Activated naive CD8-positive, alpha-beta T cell treated with anti-CD3 and anti-CD28 coated beads for 36 hours (primary cell): ENCODE results near the gene FUT7. TPM values are rescaled to one million over a fixed set of nuclear protein-coding genes. Genes with fewer than 3 reads are reported as not detected.

ENCODE experiments used
- DNase-seq: peaks from one replicate; pipeline ENCODE4 v3.0.0; 2021
- H3K27ac Mint-ChIP-seq: one replicate; pipeline ENCODE4 v1.8.0; 2022; ENCODE audit warnings: mild to moderate bottlenecking, moderate library complexity, mixed read lengths
- H3K27me3 Mint-ChIP-seq: one replicate; pipeline ENCODE4 v1.8.0; 2022; ENCODE audit warnings: mild to moderate bottlenecking, mixed read lengths
- H3K36me3 Mint-ChIP-seq: one replicate; pipeline ENCODE4 v1.8.0; 2021; ENCODE audit warnings: mild to moderate bottlenecking, mixed read lengths
- H3K4me1 Mint-ChIP-seq: one replicate; pipeline ENCODE4 v1.8.0; 2021; ENCODE audit warnings: mixed read lengths
- H3K4me3 Mint-ChIP-seq: one replicate; pipeline ENCODE4 v1.8.0; 2022; ENCODE audit warnings: mild to moderate bottlenecking, moderate library complexity, mixed read lengths
- H3K9me3 Mint-ChIP-seq: one replicate; pipeline ENCODE4 v1.8.0; 2022; ENCODE audit warnings: mixed read lengths
- total RNA-seq, 2 experiments: library from RNA; stranded (reverse); gene quantifications; one replicate each; pipeline ENCODE4 v1.2.3, GENCODE V29; 2021

FUT7 gene
- total RNA-seq, 2 experiments from 2014 or later, result not detected

DNA sequence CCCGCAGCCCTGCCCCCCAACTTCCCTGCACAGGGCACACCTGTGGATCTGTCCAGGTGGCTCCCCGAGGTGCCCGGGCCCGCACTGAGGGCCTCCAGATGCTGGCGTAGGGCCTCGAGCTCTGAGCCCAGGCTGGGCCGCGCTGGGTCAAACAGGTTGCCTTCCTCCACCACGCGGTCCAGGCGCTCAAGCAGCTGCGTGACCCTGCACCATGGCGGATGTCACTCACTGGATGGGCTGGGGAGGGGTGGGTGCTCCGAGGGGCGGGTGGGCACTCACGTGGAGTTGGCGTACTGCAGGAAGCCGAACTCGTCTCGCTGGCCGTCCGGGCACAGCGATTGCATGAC lies 9.3 kb downstream of the FUT7 start:
- Mint-ChIP-seq H3K4me3 (no peak overlapping the region), H3K36me3 (no peaks in the 10 kb centered on the region), H3K4me1 (peaks cover 4% of the 10 kb centered on the region), H3K27me3 (no peaks in the 10 kb centered on the region), H3K9me3 (no peaks in the 10 kb centered on the region), H3K27ac (no peak overlapping the region)
- no peak for DNase-seq

DNA sequence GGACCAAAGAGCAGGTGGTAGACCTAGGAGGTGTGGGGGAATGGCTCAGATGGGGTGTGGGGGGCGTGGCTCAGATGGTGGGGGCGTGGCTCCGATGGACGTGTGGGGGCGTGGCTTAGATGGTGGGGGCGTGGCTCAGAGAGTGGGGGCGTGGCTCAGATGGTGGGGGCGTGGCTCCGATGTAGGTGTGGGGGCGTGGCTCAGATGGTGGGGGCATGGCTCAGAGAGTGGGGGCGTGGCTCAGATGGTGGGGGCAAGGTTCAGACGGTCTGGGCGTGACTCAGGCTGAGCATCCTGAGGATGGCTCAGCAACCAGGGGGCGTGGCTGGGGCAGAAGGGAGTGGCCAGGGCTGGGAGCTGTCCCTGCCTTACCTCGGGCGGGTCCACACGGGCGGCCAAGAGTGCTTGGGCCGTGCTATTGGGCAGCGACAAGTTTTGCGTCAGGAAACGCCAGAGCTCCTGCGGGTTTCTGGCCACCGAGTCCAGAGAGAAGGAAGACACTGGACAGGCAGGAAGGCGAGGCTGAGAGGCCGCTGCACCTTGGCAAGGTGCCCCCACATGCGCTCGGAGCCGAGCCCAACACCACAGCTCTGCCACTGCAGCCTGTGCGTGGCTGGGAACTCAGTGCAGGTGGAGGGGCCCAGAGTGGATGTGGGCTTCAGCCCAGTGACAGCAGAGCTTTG lies 9.8 kb downstream of the FUT7 start:
- Mint-ChIP-seq H3K4me1 (peaks cover 2% of the 10 kb centered on the region), H3K27ac (no peak overlapping the region), H3K36me3 (no peaks in the 10 kb centered on the region), H3K4me3 (no peak overlapping the region), H3K27me3 (no peaks in the 10 kb centered on the region), H3K9me3 (no peaks in the 10 kb centered on the region)
- peak; percentile 76 for DNase-seq

DNA sequence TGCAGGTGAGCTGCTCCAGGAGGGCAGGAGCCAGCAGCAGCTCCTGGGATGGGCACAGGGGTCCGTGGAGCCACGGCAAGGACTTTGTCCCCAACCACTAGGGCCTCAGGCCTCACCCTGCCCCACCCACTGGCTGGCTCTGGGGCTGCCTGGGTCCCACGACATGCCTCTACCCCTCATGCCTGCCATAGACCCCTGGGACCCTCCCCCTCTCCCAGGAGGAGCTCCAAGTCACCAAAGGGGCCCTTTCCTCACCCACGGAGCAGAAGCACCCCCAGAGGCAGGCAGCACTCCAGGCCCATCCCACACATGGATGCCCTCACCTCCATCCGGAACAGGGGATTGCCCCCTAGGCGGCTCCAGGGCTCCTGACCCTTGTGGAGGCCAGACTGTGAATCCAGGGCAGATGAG lies 10.3 kb downstream of the FUT7 start:
- no peaks in the 10 kb centered on the region for H3K27me3 Mint-ChIP-seq
- no peak overlapping the region for H3K27ac Mint-ChIP-seq
- DNase-seq, result no peak
- no peak overlapping the region for H3K4me3 Mint-ChIP-seq
- no peaks in the 10 kb centered on the region for H3K36me3 Mint-ChIP-seq
- no peaks in the 10 kb centered on the region for H3K9me3 Mint-ChIP-seq
- H3K4me1 Mint-ChIP-seq, result peaks cover under 1% of the 10 kb centered on the region

DNA sequence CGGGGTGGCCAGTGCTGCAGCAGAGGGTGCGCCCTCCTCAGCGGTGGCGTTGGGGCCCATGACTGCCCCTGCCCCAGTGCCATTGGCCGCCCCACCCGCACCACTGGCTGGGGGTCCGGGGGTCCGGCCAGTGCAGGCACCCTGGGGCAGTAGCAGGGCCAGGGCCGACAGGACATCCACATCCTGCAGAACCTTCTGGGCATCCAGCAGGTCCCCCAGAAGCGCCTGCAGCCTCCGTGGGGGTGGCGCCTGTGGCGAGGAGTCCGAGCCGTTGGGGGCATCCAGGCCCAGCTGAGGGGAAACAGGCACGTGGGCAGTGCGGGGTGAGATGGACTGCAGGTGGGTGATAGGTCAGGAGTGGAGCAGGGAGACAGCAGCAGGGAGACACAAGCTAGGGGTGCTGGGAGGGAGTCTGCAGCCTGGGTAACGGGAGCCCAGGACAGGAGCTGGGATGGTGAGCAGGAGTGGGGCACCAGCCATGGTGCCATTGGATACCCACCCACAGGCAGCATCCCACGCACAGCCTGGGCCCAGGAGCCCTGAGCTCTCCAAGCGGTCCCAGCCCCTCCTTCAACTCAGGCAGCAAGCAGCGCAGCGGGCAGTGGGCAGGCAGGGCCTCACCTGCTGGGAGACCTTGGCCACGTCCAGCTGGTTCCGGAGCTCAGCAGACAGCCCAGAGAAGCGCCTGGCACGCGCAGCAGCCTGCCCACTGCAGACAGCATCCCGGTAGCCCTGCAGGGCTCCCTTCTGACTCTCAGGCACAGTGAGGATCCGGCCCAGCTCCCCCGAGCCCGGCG lies 10.9 kb downstream of the FUT7 start:
- Mint-ChIP-seq H3K27ac (no peak overlapping the region), H3K27me3 (no peaks in the 10 kb centered on the region), H3K4me3 (no peak overlapping the region), H3K4me1 (no peaks in the 10 kb centered on the region), H3K9me3 (no peaks in the 10 kb centered on the region), H3K36me3 (no peaks in the 10 kb centered on the region)
- no peak for DNase-seq

DNA sequence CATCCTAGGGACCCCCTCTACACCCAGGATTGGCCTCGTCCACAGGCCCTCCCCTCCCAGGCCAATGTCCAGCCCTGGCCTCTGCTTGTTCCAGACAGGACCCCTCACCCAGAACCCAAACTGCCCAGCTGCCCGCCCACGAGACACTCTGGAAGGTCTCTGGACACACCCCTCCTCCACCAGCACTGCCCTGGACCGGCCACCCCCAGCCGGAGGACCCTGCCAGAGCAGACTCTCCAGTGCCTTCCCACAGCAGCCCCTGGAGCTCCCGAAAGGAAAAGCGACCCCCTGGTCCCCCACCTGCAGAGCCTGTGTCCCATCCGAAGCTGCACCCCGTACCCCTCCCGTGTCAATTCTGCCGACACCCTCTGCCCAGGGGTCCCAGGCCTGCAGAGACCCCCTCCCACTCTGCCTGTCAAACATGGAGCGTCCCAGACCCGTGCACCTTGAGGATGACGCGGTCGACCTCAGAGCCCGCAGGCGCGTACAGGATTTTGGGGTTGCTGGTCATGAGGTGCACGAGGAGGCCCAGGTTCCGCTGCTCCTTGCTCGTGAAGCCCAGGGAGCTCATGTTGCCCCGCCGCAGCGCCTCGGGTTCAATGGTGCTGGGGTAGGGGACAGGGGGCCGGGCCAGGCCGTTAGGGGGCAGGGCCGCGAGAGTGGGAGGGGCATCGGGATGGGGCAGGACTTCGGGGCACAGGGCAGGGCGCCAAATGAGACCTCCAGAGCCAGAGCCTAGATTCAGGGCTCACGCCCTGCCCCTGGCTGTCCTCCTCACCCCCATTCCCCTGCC lies 11.8 kb downstream of the FUT7 start:
- no peaks in the 10 kb centered on the region for H3K4me1 Mint-ChIP-seq
- DNase-seq, result no peak
- H3K4me3 Mint-ChIP-seq, result no peak overlapping the region
- no peaks in the 10 kb centered on the region for H3K9me3 Mint-ChIP-seq
- H3K27me3 Mint-ChIP-seq, result no peaks in the 10 kb centered on the region
- no peaks in the 10 kb centered on the region for H3K36me3 Mint-ChIP-seq
- no peak overlapping the region for H3K27ac Mint-ChIP-seq

DNA sequence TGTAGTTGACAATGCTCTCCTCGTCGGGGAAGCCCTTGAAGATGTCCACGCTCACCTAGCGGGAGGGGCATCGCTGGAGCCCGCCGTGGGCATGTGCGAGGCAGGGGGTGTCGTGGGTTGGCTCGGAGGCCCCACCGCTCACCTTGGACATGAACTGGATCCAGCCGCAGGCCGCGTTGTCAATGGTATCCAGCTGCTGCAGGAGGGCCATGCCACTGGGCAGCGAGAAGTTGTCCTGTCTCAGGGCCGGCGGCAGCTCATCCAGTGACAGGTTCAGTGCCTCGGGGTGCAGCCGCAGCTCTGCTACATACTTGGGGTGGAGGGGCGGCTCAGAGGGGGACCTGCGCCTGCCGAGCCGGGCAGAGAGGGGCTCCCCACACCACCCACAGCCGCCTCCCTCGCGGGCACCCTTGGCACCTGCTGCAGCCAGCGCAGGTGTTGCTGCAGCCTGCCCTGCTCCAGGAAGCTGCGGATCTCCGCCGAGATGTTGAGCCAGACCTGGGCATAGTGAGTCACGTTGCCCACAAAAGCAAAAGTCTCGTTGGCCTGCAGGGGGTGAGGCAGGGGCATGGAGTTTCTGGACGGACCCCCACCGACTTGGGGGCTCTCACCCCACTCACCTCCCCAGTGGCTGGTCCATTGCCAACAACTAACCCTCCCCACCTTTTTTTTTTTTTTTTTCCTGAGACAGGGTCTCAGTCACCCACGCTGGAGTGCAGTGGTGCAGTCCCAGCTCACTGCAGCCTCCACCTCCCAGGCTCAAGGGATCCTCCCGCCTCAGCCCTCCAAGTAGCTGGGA lies 12.9 kb downstream of the FUT7 start:
- no peaks in the 10 kb centered on the region for H3K36me3 Mint-ChIP-seq
- H3K27me3 Mint-ChIP-seq, result no peaks in the 10 kb centered on the region

DNA sequence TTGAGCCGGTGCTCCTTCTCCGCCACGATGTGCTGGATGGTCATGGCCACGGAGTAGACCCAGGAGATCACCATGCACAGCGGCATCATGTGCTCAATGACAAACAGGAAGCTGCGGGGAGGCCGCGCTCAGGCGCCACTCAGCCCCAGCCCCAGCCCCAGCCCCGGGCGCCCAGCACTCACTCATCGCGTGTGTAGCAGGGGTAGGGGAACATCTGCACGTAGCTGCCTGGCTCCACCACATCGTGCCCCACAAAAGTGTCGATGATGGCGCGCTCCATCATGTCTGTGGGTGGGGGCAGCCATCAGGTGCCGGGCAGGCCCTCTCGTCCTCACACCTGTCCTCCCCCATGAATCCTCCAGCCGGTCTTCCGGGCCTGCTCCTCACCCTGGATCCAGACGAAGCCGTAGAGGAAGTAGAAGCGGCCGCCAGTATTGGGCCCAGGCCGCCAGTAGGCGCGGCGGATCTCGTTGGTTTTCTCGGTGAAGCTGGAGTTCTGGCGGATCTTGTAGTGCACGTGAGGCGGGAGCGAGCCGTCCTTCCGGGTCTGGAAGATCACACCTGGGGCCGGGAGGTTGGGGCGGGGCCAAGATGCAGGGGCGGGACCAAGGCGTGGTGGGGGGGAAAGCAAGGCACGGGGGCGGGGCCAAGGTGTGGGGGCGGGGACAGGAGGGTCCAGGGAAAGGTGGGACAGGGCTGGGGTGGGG lies 13.9 kb downstream of the FUT7 start:
- H3K4me3 Mint-ChIP-seq, result no peak overlapping the region
- H3K27ac Mint-ChIP-seq, result no peak overlapping the region
- no peaks in the 10 kb centered on the region for H3K9me3 Mint-ChIP-seq
- no peak for DNase-seq
- H3K27me3 Mint-ChIP-seq, result no peaks in the 10 kb centered on the region
- no peaks in the 10 kb centered on the region for H3K4me1 Mint-ChIP-seq
- H3K36me3 Mint-ChIP-seq, result no peaks in the 10 kb centered on the region

More for the DNA sequence above, 12.9 kb downstream of the FUT7 start:
- H3K27ac Mint-ChIP-seq, result no peak overlapping the region
- DNase-seq, result no peak
- no peak overlapping the region for H3K4me3 Mint-ChIP-seq
- no peaks in the 10 kb centered on the region for H3K9me3 Mint-ChIP-seq
- no peaks in the 10 kb centered on the region for H3K4me1 Mint-ChIP-seq

DNA sequence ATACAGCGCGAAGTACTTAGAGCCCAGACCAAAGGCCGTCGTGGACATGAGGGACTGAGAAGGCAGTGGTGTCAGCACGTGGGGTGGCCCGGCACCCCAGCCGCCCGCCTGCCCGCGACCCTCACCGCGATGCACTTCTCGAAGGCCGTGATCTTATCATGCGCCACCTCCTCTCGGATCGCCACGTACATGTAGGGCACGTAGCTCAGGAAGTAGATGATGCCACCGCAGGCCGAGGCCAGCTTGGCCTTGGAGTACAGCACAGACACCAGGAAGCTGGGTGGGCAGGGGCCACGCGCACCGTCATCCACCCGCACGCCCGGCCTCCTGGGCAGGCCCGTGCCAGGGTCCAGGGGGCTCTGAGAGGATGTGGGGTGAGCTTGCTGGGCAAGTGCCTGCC lies 14.8 kb downstream of the FUT7 start:
- no peak for DNase-seq
- no peak overlapping the region for H3K27ac Mint-ChIP-seq
- H3K27me3 Mint-ChIP-seq, result no peaks in the 10 kb centered on the region
- H3K4me3 Mint-ChIP-seq, result no peak overlapping the region
- H3K36me3 Mint-ChIP-seq, result no peaks in the 10 kb centered on the region
- no peaks in the 10 kb centered on the region for H3K4me1 Mint-ChIP-seq
- H3K9me3 Mint-ChIP-seq, result no peaks in the 10 kb centered on the region

DNA sequence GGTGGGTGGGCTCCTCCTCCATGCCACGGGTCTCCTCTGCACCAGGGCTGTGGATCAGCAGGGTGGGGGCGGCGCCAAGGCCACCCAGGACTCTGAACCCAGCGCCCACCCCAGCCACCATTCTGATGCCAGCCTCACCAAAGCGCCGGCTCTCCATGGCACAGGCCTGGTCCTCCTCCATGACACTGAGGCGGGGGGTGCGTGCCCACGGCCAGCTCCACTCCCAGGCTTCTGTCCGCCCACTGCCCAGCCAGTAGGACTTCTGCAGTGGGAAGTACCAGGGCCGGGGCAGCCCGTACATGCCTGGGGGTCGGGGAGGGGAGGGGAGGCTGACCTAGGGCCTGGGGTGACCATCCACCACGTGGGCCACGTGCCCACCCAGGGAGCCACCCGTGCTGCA lies 15.5 kb downstream of the FUT7 start:
- Mint-ChIP-seq H3K27ac (no peak overlapping the region), H3K36me3 (no peaks in the 10 kb centered on the region), H3K4me3 (no peak overlapping the region), H3K27me3 (no peaks in the 10 kb centered on the region), H3K4me1 (no peaks in the 10 kb centered on the region), H3K9me3 (no peaks in the 10 kb centered on the region)
- DNase-seq, result no peak

DNA sequence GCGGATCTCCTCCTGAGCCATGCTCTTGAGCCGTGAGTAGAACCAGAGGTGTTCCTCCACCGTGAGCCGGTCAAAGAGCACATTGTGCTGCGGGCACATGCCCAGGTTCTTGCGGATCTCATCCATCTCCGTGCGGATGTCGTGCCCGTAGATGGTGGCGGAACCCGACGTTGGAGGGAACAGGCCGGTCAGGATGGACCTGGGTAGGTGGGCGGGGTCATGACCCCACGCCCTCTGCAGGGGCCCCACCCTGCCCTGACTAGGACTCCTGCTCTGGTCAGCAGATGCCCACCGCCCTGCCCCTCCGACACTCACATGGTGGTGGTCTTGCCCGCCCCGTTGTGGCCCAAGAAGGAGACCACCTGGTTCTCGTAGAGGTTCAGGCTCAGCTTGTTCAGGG lies 15.9 kb downstream of the FUT7 start:
- Mint-ChIP-seq H3K9me3 (no peaks in the 10 kb centered on the region), H3K4me1 (no peaks in the 10 kb centered on the region), H3K4me3 (no peak overlapping the region), H3K27ac (no peak overlapping the region), H3K27me3 (no peaks in the 10 kb centered on the region), H3K36me3 (no peaks in the 10 kb centered on the region)
- no peak for DNase-seq

DNA sequence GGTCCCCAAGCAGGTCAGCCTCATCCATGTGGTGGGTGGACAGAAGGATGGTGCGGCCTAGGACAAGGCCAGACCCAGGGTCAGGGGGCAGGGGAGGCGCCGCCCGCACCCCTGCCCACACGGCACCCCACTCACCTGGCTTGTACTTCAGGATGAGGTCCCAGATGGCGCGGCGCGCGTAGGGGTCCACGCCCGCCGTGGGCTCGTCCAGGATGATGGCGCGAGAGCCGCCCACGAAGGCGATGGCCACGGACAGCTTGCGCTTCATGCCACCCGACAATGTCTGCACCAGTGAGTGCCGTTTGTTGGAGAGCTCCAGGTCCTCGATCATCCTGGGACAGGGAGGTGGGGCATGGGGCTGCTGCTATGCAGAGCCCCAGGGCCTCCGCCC lies 16.4 kb downstream of the FUT7 start:
- no peaks in the 10 kb centered on the region for H3K4me1 Mint-ChIP-seq
- H3K4me3 Mint-ChIP-seq, result no peak overlapping the region
- no peaks in the 10 kb centered on the region for H3K36me3 Mint-ChIP-seq
- no peaks in the 10 kb centered on the region for H3K27me3 Mint-ChIP-seq
- no peak for DNase-seq
- H3K9me3 Mint-ChIP-seq, result no peaks in the 10 kb centered on the region
- H3K27ac Mint-ChIP-seq, result no peak overlapping the region

DNA sequence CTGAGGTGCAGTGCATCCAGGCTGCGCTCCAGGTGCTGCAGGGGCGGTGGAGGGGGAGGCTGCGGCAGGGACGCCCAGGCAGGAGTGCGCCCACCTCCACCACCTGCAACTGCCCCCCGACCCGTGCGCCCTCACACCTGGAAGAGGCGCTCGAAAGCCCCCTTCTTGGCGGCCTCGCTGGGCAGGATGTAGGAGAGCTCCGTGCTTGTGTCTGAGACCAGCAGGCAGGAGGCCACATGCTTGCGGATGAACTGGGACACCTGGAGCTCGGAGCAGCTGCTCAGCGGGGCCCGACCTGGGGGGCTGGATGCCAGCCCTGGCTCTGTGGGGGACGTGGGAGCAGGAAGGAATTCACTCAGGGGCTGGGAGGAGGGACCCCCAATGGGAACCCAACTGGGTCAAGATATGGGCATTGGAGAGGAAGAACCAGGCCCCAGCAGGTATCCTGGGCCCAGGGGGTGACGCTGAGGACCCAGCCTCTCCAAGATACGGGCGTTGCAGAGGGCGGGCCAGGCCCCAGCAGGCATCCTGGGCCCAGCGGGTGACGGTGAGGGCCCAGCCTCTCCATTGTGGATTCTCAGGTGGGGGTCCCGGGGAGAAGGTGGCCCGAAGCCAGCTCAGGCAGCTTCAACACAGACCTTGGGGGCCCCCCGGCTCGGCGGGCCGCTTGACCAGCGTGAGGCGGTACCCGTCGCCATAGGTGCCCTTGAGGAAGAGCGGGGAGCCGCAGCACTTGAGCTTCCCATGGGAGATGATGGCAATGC lies 16.9 kb downstream of the FUT7 start:
- H3K4me3 Mint-ChIP-seq, result no peak overlapping the region
- DNase-seq, result no peak
- no peak overlapping the region for H3K27ac Mint-ChIP-seq
- no peaks in the 10 kb centered on the region for H3K36me3 Mint-ChIP-seq
- no peaks in the 10 kb centered on the region for H3K9me3 Mint-ChIP-seq
- H3K27me3 Mint-ChIP-seq, result no peaks in the 10 kb centered on the region
- no peaks in the 10 kb centered on the region for H3K4me1 Mint-ChIP-seq

DNA sequence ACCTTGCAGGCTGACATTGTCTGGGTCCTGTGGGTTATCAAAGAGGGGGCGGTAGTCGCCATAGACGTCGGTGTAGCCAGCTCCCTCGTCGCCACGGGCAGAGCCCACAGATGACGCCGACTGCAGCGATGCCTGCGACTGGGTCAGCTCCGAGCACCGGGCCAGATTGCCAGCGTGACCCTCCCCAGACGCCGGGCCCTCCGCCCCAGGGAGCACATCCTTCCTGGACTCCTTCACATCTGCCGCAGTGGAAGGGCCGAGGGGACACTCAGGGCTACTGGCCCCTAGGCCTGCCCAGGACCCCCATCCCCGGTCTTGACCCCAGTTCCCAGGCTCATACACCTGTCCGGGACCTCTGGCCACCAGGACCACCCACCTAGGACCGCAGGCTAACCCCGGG lies 17.7 kb downstream of the FUT7 start:
- H3K36me3 Mint-ChIP-seq, result no peaks in the 10 kb centered on the region

DNA sequence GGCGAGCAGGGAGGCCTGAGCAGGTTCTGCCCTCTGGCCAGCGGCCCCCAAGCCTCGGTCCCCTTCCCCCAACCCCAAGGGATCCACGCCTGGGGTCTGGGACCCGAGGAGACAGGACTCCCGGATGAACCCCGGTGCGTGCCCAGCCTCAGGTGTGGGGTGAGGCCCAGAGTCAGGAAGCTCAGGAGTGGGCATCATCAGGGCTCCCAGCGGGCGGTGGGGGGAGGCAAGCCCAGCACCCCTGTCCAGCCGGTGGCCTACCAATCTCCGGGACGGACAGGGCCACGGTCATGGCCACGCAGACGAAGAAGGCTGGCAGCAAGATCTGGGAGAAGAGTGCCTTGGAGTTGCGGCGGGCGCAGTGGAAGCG lies 18.3 kb downstream of the FUT7 start:
- Mint-ChIP-seq H3K27me3 (no peaks in the 10 kb centered on the region), H3K9me3 (no peaks in the 10 kb centered on the region), H3K4me1 (no peaks in the 10 kb centered on the region), H3K27ac (no peak overlapping the region), H3K36me3 (no peaks in the 10 kb centered on the region), H3K4me3 (no peak overlapping the region)
- DNase-seq, result no peak

More for the DNA sequence above, 17.7 kb downstream of the FUT7 start:
- Mint-ChIP-seq H3K4me1 (no peaks in the 10 kb centered on the region), H3K27ac (no peak overlapping the region), H3K27me3 (no peaks in the 10 kb centered on the region), H3K4me3 (no peak overlapping the region), H3K9me3 (no peaks in the 10 kb centered on the region)
- DNase-seq, result no peak
